Heart right ventricle (tissue), 16 donors: ENCODE data around the gene SLC30A7. TPM values are rescaled to one million over a fixed set of nuclear protein-coding genes. Genes with fewer than 3 reads are reported as not detected.

Source experiments
- ATAC-seq, 8 donors: fragments of 200-7000 bp; cut with Tn5 transposase; one replicate each; pipeline ENCODE4 v1.9.1; 2020; ENCODE audit warnings: mild to moderate bottlenecking in 8 of 8, moderate library complexity in 8 of 8, moderate number of reproducible peaks in 1 of 8
- DNase-seq, 2 donors: peaks; one replicate each; pipeline ENCODE4 v3.0.0-alpha.2; 2020
- H3K27ac ChIP-seq, 10 donors: fragments of 200-600 bp; sonication (generic) in 2 of 10; one replicate each; pipeline versions ENCODE4 v1.5.0 to v1.8.0; 2020 to 2022; ENCODE audit warnings: mild to moderate bottlenecking in 3 of 10
- H3K27me3 ChIP-seq, 7 donors: fragments of 200-600 bp; one replicate each; pipeline ENCODE4 v1.8.0; 2021 to 2022; ENCODE audit warnings: mild to moderate bottlenecking in 2 of 7
- H3K36me3 ChIP-seq, 9 donors: fragments of 200-600 bp; sonication (generic) in 1 of 9; one replicate each; pipeline versions ENCODE4 v1.5.0 to v1.8.0; 2020 to 2022; ENCODE audit warnings: mild to moderate bottlenecking in 2 of 9
- H3K4me1 ChIP-seq, 9 donors: fragments of 200-600 bp; sonication (generic) in 1 of 9; one replicate each; pipeline versions ENCODE4 v1.5.0 to v1.8.0; 2020 to 2022; ENCODE audit warnings: mild to moderate bottlenecking in 4 of 9
- H3K4me3 ChIP-seq, 10 donors: fragments of 200-600 bp; sonication (generic) in 2 of 10; one replicate each; pipeline versions ENCODE4 v1.5.0 to v1.8.0; 2020 to 2022; ENCODE audit warnings: mild to moderate bottlenecking in 7 of 10, moderate library complexity in 2 of 10
- H3K9me3 ChIP-seq, 11 donors: fragments of 200-600 bp in 10 of 11; sonication (generic) in 2 of 11; one replicate each; pipeline versions ENCODE4 v1.5.0 to v1.8.0; 2013 to 2022; ENCODE audit warnings: mild to moderate bottlenecking in 2 of 11, control low read depth in 1 of 11, moderate library complexity in 1 of 11
- WGBS, 2 donors: extraction: QIAGEN DNeasy Blood & Tissue Kit; methylation state at CpG; one replicate each; pipeline ENCODE4 v1.1.7; 2013; ENCODE audit warnings: inconsistent platforms in 1 of 2; 5-methylcytosine and 5-hydroxymethylcytosine counted together
- intact Hi-C, 10 donors: fragments of 100-400 bp; cut with DNase I; formaldehyde crosslinking; loops; one replicate each; pipeline versions ENCODE4 v1.11.1 to v1.14.2; 2022
- long read RNA-seq, 3 donors: library from polyadenylated mRNA; unstranded; transcript quantifications; one replicate each; pipeline ENCODE4 v2.0.0, GENCODE V29; 2020 to 2021
- polyA plus RNA-seq, 2 donors: library from polyadenylated mRNA; stranded (reverse); fragments of 200-250 nt; gene quantifications; one replicate each; pipeline ENCODE4 v1.2.3, GENCODE V29; 2013
- total RNA-seq, 10 donors: library from RNA; stranded (reverse); fragmentation: NEBNext Ultra II Directional in 3 of 10; extraction: Animal tissue kit (Norgen Biotek cat#: 25700) in 3 of 10; gene quantifications; one replicate each; pipeline versions ENCODE4 v1.2.1 to v1.2.4, GENCODE V29; 2021 to 2023
- TF ChIP-seq, protein P1 (sequence below), 9 donors: fragments of 200-600 bp; sonication (generic) in 2 of 9; IDR thresholded peaks; one replicate each; pipeline versions ENCODE4 v1.5.0 to v1.8.0; 2021 to 2022; ENCODE audit warnings: antibody characterized with exemption in 9 of 9, mild to moderate bottlenecking in 5 of 9, moderate library complexity in 1 of 9
- donor health status: Arrhythmogenic right ventricular cardiomyopathy.
- donor health status: ischemic (EF 13 %, LVEDD 7.1; RV severe dilation, severe dysfunction).
- donor health status: healthy with polysubstance abuse.
- donor health status: DM: no; HTN: yes; CAD: no.
- donor health status: DM: no; HTN: no; CAD: no.
- donor health status: ischemic (EF 25% LVEDD 6.9; RV normal size, moderate dysfunction).
- donor health status: ischemic (EF 25% LVEDD 5.7; RV mildly dilated, moderate dysfunction).
- donor health status: healthy.
- donor health status: DM: yes; HTN: yes; CAD: no.
- donor health status: Ischemic cardiomyopathy.
- donor health status: ischemic (EF 35%, LVEDD 5.7; RV mildly dilated, moderate dysfunction).
- donor health status: nonischemic (EF 11% LVEDD 7.7; RV severe dilation, severe dysfunction).
- donor health status: DM: yes; HTN: yes; CAD: no.
- donor health status: PGD.
- donor health status: ischemic (EF 29% LVEDD 5.4; RV normal size, mild dysfunction).
- donor health status: nonischemic (EF 23%, LVEDD 6.1; RV moderate dilation, normal function).

SLC30A7 gene, protein sequence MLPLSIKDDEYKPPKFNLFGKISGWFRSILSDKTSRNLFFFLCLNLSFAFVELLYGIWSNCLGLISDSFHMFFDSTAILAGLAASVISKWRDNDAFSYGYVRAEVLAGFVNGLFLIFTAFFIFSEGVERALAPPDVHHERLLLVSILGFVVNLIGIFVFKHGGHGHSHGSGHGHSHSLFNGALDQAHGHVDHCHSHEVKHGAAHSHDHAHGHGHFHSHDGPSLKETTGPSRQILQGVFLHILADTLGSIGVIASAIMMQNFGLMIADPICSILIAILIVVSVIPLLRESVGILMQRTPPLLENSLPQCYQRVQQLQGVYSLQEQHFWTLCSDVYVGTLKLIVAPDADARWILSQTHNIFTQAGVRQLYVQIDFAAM
- total RNA-seq (10 to 100 TPM in 1 of 10 donors, 1 to 10 TPM in 9; 4.0 to 16.2 (median 5.8) TPM), polyA plus RNA-seq (1 to 10 TPM; 1.7 to 2.6 TPM)
- long read RNA-seq, donor 1, partial matches to known transcripts = 0 of 2 reads
- long read RNA-seq, donor 1, other reads (novel, unspliced or antisense) = 1 of 2 reads
- long read RNA-seq, donor 2, full-length matches to known transcripts = 2 of 3 reads
- long read RNA-seq, donor 2, partial matches to known transcripts = 1 of 3 reads
- long read RNA-seq, donor 2, other reads (novel, unspliced or antisense) = 0 of 3 reads
- long read RNA-seq, donor 3, full-length matches to known transcripts = 5 of 18 reads
- long read RNA-seq, donor 3, partial matches to known transcripts = 1 of 18 reads
- long read RNA-seq, donor 3, other reads (novel, unspliced or antisense) = 12 of 18 reads

DNA sequence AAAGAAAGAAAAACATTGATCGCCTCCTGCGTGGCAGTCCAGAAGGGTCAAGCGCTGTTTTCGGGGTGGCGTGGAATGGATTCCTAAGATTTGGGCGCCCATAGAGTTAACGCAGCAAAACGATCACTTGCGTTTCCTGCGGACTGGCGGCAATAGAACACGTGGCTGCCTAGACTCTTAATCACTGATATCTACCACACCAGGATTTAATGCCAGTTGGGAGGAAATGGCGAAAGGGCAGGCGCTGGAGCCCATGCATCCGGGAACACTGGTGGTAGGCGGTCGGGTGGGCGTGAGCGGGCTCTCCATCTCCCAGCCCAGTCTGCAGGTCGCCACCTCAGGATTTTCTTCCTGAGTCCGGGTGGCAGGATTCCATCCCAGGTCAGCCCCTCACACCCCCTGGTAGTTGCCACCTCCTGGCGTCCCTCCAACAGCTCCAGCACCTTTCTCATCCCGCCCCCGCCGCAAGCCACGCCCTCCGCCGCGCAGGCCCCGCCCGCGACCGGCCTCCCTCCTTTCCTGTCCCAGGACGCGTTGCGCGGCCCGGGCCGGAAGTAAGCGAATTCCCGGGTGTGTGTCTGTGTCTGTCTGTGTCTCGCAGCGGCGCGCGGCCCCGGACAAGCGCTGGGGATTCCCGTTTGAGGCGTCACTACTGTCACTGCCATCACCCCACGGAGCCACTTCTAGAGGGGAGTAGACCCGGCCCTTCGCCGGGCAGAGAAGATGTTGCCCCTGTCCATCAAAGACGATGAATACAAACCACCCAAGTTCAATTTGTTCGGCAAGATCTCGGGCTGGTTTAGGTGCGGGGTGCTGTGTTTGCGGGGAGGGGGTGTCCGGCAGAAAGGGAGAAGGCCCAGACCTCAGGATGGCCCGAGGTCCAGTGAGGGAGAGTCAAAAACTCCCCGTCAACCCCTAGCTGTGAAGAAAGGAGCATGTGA, at the start of gene SLC30A7:
SLC30A7 (plus strand) TSS at position 551 of the 941 bp plus-strand sequence; CDS start at position 724, 173 bp downstream.
- ATAC-seq (peak; percentile 95 to 97 (median 97)), DNase-seq (peak; percentile 96 to 97)
- TF ChIP-seq, protein P1, sequence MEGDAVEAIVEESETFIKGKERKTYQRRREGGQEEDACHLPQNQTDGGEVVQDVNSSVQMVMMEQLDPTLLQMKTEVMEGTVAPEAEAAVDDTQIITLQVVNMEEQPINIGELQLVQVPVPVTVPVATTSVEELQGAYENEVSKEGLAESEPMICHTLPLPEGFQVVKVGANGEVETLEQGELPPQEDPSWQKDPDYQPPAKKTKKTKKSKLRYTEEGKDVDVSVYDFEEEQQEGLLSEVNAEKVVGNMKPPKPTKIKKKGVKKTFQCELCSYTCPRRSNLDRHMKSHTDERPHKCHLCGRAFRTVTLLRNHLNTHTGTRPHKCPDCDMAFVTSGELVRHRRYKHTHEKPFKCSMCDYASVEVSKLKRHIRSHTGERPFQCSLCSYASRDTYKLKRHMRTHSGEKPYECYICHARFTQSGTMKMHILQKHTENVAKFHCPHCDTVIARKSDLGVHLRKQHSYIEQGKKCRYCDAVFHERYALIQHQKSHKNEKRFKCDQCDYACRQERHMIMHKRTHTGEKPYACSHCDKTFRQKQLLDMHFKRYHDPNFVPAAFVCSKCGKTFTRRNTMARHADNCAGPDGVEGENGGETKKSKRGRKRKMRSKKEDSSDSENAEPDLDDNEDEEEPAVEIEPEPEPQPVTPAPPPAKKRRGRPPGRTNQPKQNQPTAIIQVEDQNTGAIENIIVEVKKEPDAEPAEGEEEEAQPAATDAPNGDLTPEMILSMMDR (IDR thresholded peaks at IDR 0.05) = no peak
- H3K27me3 ChIP-seq = no peaks in the 10 kb centered on the region
- H3K4me3 ChIP-seq = peak within 1 kb of the TSS; percentile 62 to 93 (median 79)
- intact Hi-C loops = loop anchor here in 3 of 10 donors (5.0 to 10.0 kb wide), 4 partner anchors 541 to 1091 kb away; partner anchors contain the start of genes CDC14A (in 1 of the 3), DBT (in 1 of the 3), SASS6 (in 1 of the 3) and TRMT13 (in 1 of the 3)
- 0 to 1% methylated on average over 58 to 62 of the region's 62 CpGs for WGBS, 2 donors
- peak within 1 kb of the TSS; percentile 74 to 97 (median 95) for H3K27ac ChIP-seq
- H3K9me3 ChIP-seq = no peaks in the 10 kb centered on the region
- peaks cover 3 to 37% (median 22%) of the 10 kb centered on the region in 9 donors for H3K4me1 ChIP-seq
- peaks cover 0 to 35% (median 6%) of the 10 kb centered on the region in 9 donors for H3K36me3 ChIP-seq

DNA sequence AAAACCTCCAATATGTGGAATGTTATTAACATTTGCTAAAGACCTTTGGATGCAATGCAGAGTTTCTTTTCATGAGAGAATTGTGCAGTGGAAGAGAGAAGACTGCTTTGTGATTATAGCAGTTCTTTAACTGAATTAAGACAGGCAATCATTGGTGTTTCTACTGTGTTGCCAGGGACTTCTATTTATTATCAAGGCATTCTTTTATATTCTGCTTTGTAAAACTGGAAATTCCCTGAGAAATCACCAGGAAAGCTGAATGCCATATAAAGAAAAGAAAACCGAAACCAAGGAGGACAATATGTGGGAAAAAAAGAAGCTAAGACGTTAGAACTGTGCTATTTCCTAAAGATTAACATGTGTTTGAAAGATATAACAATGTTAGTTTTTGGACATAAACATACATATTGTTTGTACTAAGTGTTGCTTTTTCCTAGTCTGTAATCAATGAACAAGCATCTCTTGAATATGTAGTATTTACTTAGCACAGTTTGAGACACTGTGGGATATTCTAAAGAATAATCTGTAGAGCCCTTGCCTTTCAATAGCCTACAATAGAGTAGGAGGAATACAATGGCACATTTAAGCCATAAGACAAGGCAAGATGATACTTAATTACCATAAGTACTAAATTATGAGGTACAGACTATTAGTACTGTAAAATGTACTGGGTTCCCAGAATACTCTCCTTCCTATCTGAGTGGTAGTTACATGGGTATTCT, 48.4 kb upstream of the SLC30A7 start:
- Histone ChIP-seq H3K36me3 (no peaks in the 10 kb centered on the region), H3K27me3 (no peaks in the 10 kb centered on the region), H3K27ac (peak overlapping the region in 7 of 10 donors; percentile 2 to 75 (median 47)), H3K4me1 (peaks cover 0 to 18% (median 6%) of the 10 kb centered on the region in 9 donors), H3K4me3 (peak overlapping the region in 6 of 10 donors; percentile 13 to 41 (median 31)), H3K9me3 (peaks cover 0 to 12% (median 0%) of the 10 kb centered on the region in 11 donors)
- TF ChIP-seq, protein P1 (IDR thresholded peaks at IDR 0.05) = no peak
- peak in 3 of 8 donors; percentile 46 to 63 (median 54) for ATAC-seq
- intact Hi-C loops = no loop called here
- WGBS, 2 donors = 35 to 48% methylated on average over 2 of the region's 2 CpGs
- DNase-seq = no peak

DNA sequence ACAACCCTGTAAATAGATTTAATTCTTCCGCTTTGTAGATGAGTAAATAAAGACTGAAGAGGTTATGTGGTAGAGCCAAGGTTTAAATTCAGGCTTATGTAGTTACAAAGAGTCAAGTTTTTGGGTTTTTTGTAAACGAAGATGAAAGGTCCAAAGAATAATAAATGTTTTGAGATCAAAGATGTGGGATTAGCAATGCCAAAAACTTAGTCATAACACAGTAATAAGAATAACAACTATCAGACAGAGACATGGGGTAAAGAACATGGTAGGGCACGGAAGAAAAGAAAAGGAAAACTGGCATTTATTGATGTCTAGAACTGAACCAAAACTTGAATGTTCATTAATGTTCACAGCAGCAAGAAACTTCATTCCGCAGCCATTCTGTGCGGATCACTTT, 44.2 kb upstream of the SLC30A7 start:
- H3K27me3 ChIP-seq = no peaks in the 10 kb centered on the region
- peaks cover 0 to 16% (median 5%) of the 10 kb centered on the region in 9 donors for H3K4me1 ChIP-seq
- no peak overlapping the region for H3K27ac ChIP-seq
- WGBS, 2 donors = 92 to 93% methylated on average over 5 of the region's 5 CpGs
- DNase-seq (no peak), ATAC-seq (no peak)
- TF ChIP-seq, protein P1 (IDR thresholded peaks at IDR 0.05) = no peak
- H3K9me3 ChIP-seq = peaks cover 0 to 16% (median 0%) of the 10 kb centered on the region in 11 donors
- no peaks in the 10 kb centered on the region for H3K36me3 ChIP-seq
- no peak overlapping the region for H3K4me3 ChIP-seq
- intact Hi-C loops = no loop called here
